GM10847 (cell line): ENCODE data around the gene EFCC1.

Experiments
- POLR2A ChIP-seq: IDR thresholded peaks from 2 replicates; pipeline ENCODE4 v1.6.1; 2011; ENCODE audit not compliant: insufficient read length; ENCODE audit errors: extremely low read depth

EFCC1 gene

GRCh38 chr3:129061023-129061887 is 60.2 kb downstream of the EFCC1 start:
- no peak for TF ChIP-seq POLR2A

DNA sequence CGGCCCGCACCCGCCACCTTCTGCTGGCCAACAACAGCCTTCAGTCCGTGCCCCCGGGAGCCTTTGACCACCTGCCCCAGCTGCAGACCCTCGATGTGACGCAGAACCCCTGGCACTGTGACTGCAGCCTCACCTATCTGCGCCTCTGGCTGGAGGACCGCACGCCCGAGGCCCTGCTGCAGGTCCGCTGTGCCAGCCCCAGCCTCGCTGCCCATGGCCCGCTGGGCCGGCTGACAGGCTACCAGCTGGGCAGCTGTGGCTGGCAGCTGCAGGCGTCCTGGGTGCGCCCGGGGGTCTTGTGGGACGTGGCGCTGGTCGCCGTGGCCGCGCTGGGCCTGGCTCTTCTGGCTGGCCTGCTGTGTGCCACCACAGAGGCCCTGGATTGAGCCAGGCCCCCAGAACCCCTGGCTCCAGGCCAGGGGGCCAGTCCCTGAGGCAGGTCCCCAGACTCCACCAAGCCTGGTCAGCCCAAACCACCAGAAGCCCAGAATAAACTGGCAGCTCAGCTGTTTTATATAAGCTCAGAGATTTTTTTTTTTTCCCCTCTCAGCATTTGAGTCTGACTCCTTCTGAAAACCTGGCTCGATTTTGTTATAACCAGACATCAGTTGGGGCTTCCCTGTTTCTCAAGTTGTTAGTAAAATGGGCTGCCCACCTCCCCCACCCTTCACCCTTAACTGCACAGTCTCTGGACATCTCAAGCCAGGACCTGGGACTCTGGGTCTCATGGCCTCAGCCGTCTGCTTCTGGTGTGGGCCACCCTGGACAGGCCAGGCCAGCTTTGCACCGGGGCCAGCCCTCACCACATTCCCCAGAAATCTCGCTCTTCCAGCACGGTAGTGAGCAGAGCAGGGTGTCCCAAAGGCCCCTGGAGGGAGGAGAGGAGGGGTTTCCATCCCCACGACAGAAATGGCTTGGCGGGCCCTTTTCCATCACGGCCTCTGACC is 61.1 kb downstream of the EFCC1 start:
- TF ChIP-seq POLR2A, result no peak

DNA sequence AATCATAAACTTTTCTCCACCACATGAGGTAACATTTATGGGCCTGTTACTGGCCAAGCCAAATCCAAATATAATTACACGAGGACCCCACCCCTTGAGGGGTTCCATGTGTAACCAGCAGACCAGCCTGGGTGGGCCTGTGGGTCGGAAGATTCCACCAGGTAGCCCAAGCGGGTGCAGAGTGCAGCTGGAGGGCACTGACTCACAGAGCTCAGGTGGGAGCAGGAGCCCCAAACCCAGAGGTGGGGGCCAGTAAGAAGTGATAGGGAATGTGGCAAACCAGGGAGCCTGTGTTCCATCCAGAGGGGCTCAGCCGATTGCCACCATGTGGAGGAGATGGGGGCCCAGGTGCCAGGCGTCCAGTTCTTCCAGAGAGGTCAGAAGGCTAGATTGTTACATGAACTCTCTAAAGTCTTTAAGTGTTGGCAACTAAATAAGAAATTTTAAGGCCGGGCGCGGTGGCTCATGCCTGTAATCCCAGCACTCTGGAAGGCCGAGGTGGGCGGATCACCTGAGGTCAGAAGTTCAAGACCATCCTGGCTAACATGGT is 62.1 kb downstream of the EFCC1 start:
- no peak for TF ChIP-seq POLR2A

- TF ChIP-seq POLR2A, result no peak
Measured at GRCh38 chr3:129063841-129064482, 62.9 kb downstream of the EFCC1 start.

- TF ChIP-seq POLR2A, result no peak
Measured at GRCh38 chr3:129065016-129065719, 64.1 kb downstream of the EFCC1 start.

DNA sequence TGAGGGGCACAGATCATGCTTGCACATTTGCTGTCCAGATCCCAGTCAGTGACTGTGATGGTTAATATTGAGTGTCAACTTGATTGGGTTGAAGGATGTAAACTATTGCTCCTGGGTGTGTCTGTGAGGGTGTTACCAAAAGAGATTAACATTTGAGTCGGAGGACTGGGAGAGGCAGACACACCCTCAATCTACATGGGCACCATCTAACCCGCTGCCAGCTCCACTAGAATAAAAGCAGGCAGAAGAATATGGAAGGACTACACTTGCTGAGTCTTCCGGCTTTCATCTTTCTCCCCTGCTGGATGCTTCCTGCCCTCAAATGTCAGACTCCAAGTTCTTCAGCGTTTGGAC is 64.6 kb downstream of the EFCC1 start:
- TF ChIP-seq POLR2A, result no peak

GRCh38 chr3:129068291-129068886 is 67.3 kb downstream of the EFCC1 start:
- TF ChIP-seq POLR2A, result no peak

- no peak for TF ChIP-seq POLR2A
Measured at GRCh38 chr3:129070086-129070885, 69.2 kb downstream of the EFCC1 start.

DNA sequence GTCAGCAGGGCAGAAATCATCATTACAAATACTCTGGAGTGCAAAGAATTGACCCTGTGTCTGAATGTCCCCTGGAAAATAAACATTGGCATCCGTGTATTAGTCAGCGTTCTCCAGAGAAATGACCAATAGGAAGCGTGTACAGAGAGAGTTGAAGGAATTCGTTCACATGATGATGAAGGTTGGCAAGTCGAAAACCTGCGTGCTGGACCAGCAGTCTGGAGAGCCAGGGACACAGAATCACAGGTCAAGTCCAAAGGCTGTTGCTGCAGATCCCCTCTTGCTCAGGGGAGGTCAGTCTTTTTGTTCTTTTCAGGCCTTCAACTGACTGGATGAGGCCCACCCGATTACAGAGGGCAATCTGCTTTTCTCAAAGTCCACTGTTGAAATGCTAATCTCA is 76.1 kb downstream of the EFCC1 start:
- no peak for TF ChIP-seq POLR2A

DNA sequence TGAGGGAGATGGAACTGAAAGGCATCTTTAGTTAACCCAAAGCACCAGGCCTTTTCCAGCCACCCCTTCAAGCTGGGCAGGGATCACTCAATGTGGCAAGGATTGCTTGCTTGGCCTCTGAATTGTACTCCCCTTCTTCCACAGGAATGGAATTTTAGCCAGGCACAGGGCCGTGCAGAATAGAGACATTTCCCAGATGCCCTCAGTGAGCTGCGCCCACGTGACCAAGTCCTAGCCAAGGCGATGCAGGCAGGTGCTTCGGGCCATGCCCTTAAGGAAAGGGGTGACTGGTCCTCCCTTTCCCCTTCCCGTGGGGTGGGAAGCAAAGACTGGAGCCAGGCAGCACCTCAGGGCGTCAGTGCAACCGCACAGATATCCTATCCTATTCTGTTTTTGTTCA is 77.4 kb downstream of the EFCC1 start:
- no peak for TF ChIP-seq POLR2A

DNA sequence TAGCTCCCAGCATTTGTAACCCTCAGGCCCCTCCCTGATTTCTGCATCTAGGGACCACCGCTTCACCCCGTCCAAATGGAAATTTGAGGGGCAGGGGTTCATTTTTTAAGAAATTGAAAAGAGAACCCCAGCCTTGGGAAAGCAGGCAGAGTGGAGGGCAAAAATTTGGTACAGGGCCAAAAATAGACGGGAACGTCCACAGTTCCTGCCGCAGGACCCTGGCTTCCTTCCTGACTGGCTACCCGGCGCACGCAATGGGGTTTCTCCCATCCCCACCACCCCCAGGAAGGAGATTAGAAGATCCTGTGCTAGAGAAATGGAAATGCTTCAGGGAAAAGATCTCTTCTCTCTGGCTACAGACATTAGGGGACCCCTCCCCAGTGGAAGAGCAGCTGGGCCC is 80.4 kb downstream of the EFCC1 start:
- TF ChIP-seq POLR2A, result no peak

GRCh38 chr3:129082026-129082425 is 80.9 kb downstream of the EFCC1 start:
- no peak for TF ChIP-seq POLR2A

DNA sequence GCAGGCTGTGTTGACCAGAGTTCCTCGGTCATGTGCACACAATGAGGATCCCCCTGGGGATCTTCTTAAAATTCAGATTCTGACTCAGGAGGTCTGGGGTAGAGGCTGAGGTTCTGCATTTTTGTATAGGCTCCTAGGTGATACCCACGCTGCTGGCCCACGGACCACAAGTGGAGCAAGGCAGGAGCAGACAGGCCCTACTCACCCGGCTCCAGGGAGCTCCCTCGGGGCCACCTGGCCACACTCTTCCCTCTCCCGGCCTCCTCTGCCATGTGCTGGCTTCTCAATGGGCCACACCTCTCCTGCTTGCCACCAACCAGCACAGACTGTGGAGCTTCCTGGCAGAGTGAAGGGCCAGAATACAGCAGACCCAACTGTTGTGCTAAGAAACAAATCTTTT is 83.4 kb downstream of the EFCC1 start:
- no peak for TF ChIP-seq POLR2A

DNA sequence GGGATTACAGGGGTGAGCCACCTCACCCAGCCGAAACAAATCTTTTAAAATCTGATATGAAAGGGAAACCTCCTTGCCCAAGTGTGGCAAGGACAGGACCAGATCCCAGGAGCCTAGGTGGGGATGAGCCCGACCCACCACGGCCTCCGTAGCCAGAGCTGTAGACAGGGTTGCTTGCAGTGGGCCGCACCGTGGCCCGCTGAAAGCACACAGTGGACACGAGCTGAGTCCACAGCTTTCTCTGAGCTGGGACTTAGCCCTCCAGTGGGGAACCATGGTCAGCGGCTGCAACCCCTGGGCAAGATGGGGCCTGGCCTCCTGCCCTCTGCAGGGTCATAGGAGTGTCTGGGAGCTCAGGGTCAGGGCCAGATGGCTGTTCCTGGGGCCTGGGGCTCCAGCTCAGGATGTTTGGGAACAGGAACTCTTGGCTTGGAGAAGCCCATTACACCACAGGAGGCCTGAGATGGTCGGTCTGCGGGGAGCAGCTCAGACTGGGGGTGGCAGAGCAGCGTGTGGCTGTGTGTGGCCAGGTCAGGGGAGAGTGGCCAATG is 84.1 kb downstream of the EFCC1 start:
- no peak for TF ChIP-seq POLR2A

DNA sequence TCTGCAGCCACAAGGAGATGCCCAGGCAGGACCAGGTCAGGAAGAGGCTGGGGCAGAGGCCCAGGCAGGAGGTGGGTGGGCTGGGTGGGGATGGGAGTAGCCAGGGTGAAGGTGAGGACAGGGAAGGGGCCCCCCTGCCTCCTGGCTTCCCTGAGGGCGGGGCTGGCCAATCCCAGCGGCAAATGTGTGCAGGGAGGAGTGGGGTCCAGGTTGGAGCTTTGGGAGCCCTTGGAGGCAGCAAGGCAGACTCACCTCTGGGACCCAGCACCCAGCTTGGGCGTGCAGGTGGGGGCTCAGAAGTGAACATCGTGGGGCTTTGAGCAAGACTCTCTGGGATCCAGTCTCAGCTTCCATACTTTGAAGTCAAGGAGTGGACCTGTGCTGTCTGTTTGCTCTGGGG is 84.7 kb downstream of the EFCC1 start:
- TF ChIP-seq POLR2A, result no peak
